MCF 10A (cell line): ENCODE data around the gene TMEM117. TPM values are rescaled to one million over a fixed set of nuclear protein-coding genes. Genes with fewer than 3 reads are reported as not detected.

Experiments used
- BruUV-seq: library from RNA; stranded (reverse); fragments of 400-500 nt; replicated peaks from 2 replicates; lab custom pipeline; 2021; lab: Mats Ljungman, UMichigan
- CTCF ChIA-PET: fragments of 300-600 bp; sonication (Branson Sonifier 250); formaldehyde crosslinking; extraction: SDS; loops from one replicate; lab custom pipeline; 2021; ENCODE audit warnings: antibody characterized with exemption, inconsistent platforms; lab: Yijun Ruan, JAX
- POLR2A ChIA-PET: fragments of 300-600, 350-650 bp; sonication (Branson Sonifier 250); formaldehyde crosslinking; extraction: SDS; loops from one replicate; lab custom pipeline; 2020; ENCODE audit warnings: antibody characterized with exemption, inconsistent platforms; lab: Yijun Ruan, JAX
- DNase-seq: peaks from one replicate; pipeline ENCODE4 v3.0.0-alpha.2; 2018; ENCODE audit not compliant: unreplicated experiment
- H3K27ac Mint-ChIP-seq: one replicate; pipeline ENCODE4 v1.8.0; 2022; ENCODE audit warnings: mild to moderate bottlenecking, low read depth, mixed read lengths; ENCODE audit not compliant: unreplicated experiment
- H3K27me3 Mint-ChIP-seq: one replicate; pipeline ENCODE4 v1.8.0; 2022; ENCODE audit warnings: mixed read lengths; ENCODE audit not compliant: insufficient read depth, unreplicated experiment
- H3K36me3 Mint-ChIP-seq: one replicate; pipeline ENCODE4 v1.8.0; 2022; ENCODE audit warnings: mild to moderate bottlenecking, moderate library complexity, mixed read lengths; ENCODE audit not compliant: insufficient read depth, unreplicated experiment
- H3K4me1 Mint-ChIP-seq: one replicate; pipeline ENCODE4 v1.8.0; 2022; ENCODE audit warnings: mixed read lengths; ENCODE audit not compliant: insufficient read depth, unreplicated experiment
- H3K4me3 Mint-ChIP-seq: one replicate; pipeline ENCODE4 v1.8.0; 2022; ENCODE audit warnings: mild to moderate bottlenecking, moderate library complexity, mixed read lengths; ENCODE audit not compliant: unreplicated experiment
- H3K9me3 Mint-ChIP-seq: one replicate; pipeline ENCODE4 v1.8.0; 2022; ENCODE audit warnings: mixed read lengths; ENCODE audit not compliant: unreplicated experiment
- intact Hi-C: fragments of 100-400 bp; cut with micrococcal nuclease; formaldehyde crosslinking; loops from 2 replicates; pipeline ENCODE4 v1.14.1; 2022
- total RNA-seq: library from RNA; stranded (reverse); gene quantifications from 2 replicates; pipeline ENCODE4 v1.2.3, GENCODE V29; 2022
- TF ChIP-seq, protein P1 (sequence below): fragments of 200-600 bp; IDR thresholded peaks from one replicate; pipeline ENCODE4 v1.8.0; 2022; ENCODE audit warnings: antibody characterized with exemption, mild to moderate bottlenecking; ENCODE audit not compliant: unreplicated experiment

TMEM117 gene
- total RNA-seq, 1 experiment from 2014 or later: 3.2 TPM

DNA sequence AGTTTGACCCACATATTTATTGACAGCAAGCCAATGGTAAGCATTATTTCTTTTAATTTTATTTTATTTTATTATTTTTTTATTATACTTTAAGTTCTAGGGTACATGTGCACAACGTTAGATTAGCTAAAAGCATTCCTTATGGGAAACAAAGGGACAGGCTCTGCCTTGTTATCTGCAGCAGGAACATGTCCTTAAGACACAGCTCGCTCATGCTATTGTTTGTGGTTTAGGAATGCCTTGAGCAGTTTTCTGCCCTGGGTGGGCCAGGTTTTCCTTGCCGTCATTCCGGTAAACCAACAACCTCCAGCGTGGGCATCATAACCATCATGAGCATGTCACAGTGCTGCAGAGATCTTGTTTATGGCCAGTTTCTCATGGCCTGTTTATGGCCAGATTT, 370.2 kb downstream of the TMEM117 start:
- intact Hi-C loops: no loop called here
- BruUV-seq: no TSS peak
- no peaks in the 10 kb centered on the region for H3K36me3 Mint-ChIP-seq

DNA sequence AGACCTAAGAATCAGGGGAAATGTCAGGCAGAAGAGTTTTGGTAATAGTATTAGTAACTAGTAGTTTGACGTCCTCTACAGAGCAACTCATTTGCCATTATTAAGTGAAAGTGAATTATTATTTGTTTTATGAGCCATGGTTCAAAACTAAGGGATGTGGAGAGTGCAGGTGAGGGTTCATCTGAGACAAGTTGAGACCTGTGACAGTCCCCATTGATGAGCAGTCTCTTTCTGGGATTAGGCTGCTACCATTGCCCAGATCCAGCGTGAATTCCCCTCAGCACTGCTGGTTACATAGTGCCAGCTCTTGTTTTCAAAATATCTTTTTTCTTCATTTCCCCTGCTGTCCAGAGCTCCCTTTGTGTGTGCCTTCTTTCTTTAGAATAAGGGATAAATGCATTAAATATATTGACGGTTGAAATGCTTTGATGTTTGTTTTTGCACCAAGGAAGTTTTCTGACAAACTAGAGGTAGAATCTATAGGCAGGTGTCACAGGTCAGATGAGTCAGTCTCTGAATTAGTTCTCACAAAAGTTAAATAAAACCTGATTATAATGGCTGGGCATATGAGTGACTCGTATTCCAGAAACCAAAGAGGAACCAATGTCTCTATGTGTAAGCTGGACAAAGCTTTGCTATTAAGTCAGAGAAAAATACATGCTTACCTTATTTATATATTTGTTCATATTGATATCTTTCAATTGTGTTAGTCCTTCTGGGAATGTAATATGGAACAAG, 381.4 kb downstream of the TMEM117 start:
- no TSS peak for BruUV-seq
- Mint-ChIP-seq H3K36me3 (no peaks in the 10 kb centered on the region), H3K4me3 (no peak overlapping the region), H3K27ac (no peak overlapping the region), H3K4me1 (no peaks in the 10 kb centered on the region), H3K9me3 (no peaks in the 10 kb centered on the region), H3K27me3 (no peaks in the 10 kb centered on the region)
- TF ChIP-seq, protein P1, sequence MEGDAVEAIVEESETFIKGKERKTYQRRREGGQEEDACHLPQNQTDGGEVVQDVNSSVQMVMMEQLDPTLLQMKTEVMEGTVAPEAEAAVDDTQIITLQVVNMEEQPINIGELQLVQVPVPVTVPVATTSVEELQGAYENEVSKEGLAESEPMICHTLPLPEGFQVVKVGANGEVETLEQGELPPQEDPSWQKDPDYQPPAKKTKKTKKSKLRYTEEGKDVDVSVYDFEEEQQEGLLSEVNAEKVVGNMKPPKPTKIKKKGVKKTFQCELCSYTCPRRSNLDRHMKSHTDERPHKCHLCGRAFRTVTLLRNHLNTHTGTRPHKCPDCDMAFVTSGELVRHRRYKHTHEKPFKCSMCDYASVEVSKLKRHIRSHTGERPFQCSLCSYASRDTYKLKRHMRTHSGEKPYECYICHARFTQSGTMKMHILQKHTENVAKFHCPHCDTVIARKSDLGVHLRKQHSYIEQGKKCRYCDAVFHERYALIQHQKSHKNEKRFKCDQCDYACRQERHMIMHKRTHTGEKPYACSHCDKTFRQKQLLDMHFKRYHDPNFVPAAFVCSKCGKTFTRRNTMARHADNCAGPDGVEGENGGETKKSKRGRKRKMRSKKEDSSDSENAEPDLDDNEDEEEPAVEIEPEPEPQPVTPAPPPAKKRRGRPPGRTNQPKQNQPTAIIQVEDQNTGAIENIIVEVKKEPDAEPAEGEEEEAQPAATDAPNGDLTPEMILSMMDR: no peak
- DNase-seq: peak; percentile 11
- intact Hi-C loops: no loop called here
- ChIA-PET CTCF (no interaction called here), POLR2A (interaction anchor here (0.7 kb wide), 1 partner anchor 572 kb away, joined by 3 read pairs; no protein-coding TSS in a partner anchor)

More for the DNA sequence above, 370.2 kb downstream of the TMEM117 start:
- Mint-ChIP-seq H3K4me1 (no peaks in the 10 kb centered on the region), H3K27me3 (no peaks in the 10 kb centered on the region), H3K9me3 (no peaks in the 10 kb centered on the region), H3K27ac (no peak overlapping the region), H3K4me3 (no peak overlapping the region)
- TF ChIP-seq, protein P1: no peak
- ChIA-PET CTCF (interaction anchor here (0.7 kb wide), 1 partner anchor 191 kb away, joined by 3 read pairs; no protein-coding TSS in a partner anchor), POLR2A (no interaction called here)
- DNase-seq: no peak

DNA sequence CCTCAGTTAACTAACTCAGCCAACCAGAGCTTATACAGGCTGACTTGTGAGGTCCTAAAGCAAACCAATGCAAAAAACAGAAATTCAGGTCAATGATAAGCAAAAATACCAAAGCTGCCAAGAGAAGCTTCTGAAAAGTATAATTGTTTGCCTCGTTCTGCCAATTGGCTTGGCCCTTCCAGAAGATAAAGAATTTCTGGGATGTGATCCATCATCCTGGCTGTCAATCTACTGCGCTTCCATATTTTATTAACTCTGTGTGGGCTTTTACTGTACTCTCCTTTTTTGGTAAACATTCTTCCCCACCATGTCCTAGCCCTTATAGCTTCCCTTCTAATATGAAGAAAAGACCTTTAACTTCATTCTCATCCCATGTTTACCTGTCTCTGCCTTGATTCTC, 387.9 kb downstream of the TMEM117 start:
- TF ChIP-seq, protein P1: no peak
- H3K27ac Mint-ChIP-seq: no peak overlapping the region
- no TSS peak for BruUV-seq
- intact Hi-C loops: no loop called here
- no peak for DNase-seq
- no peaks in the 10 kb centered on the region for H3K4me1 Mint-ChIP-seq
- H3K27me3 Mint-ChIP-seq: no peaks in the 10 kb centered on the region
- CTCF ChIA-PET: interaction anchor here (0.5 to 0.6 kb wide), 3 partner anchors 13 to 992 kb away, joined by 3 to 4 read pairs (median 4); partner anchors contain the start of gene ANO6
- peaks cover 7% of the 10 kb centered on the region for H3K36me3 Mint-ChIP-seq
- POLR2A ChIA-PET: no interaction called here
- no peaks in the 10 kb centered on the region for H3K9me3 Mint-ChIP-seq
- H3K4me3 Mint-ChIP-seq: no peak overlapping the region

DNA sequence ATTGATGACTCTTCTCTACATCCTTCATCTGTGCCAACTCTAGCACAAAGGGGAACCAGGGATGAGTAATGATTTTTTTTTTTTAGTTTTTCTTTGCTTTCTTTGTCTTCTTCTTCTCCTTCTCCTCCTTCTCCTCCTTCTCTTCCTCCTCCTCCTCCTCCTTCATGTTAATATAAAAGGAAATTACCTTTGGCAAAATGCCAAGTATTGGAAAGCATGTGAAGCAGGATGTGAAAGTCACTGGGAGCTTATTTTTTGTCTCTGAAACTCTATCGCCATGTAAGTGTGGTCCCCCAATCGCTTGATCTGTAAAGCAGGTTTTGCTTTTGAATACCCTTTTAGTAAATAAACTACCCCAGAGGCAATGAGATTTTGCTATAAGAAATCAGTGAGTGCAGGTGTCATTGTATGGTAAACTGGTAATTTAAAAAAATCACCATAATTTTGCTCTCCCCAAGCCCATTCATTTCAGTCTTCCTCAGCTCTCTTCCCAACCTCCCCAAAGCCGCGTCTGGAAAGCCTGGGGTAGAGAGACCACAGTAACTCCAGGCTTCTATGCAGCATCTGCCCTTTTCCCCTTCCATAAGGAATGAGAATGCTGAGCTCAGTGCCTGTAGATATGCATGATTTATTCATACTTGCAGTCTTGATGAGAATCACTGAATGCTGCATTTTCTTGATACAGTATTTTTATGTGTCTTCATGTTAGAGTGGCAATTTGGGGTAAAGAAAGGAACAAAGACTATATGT, 388.7 kb downstream of the TMEM117 start:
- TF ChIP-seq, protein P1: no peak
- Mint-ChIP-seq H3K4me1 (no peaks in the 10 kb centered on the region), H3K4me3 (no peak overlapping the region), H3K27ac (no peak overlapping the region), H3K36me3 (peaks cover 7% of the 10 kb centered on the region), H3K27me3 (no peaks in the 10 kb centered on the region), H3K9me3 (no peaks in the 10 kb centered on the region)
- CTCF ChIA-PET: interaction anchor here (0.6 kb wide), 2 partner anchors 12 to 62 kb away, joined by 3 to 4 read pairs; no protein-coding TSS in a partner anchor
- no TSS peak for BruUV-seq
- no peak for DNase-seq
- POLR2A ChIA-PET: no interaction called here
- intact Hi-C loops: no loop called here
